ENCODE measurements around the gene CHST3.

GRCh38 chr10:72019085-72019876 lies 55.1 kb downstream of the CHST3 start:
- TF ChIP-seq GATA3 (IDR thresholded peaks at IDR 0.05; ENCODE audit: low read depth, low read length) (no peak), GATA2 (IDR thresholded peaks at IDR 0.05; ENCODE audit: low read depth, low read length) (no peak)

Measured in SH-SY5Y (cell line).